GM18951 (cell line): ENCODE measurements around the gene GINM1.

Source experiments
- POLR2A ChIP-seq: IDR thresholded peaks from 4 replicates; pipeline ENCODE4 v1.6.1; 2011; ENCODE audit warnings: mild to moderate bottlenecking; ENCODE audit not compliant: insufficient read length, insufficient read depth; ENCODE audit errors: extremely low read depth
- in situ Hi-C: fragments of 300-500 bp; cut with MboI; formaldehyde crosslinking; loops from one replicate; pipeline ENCODE4 v1.12.0; 2022; ENCODE audit warnings: low sequenced_read_pairs, mixed read lengths, inconsistent platforms; ENCODE audit not compliant: unreplicated experiment

The GINM1 gene

DNA sequence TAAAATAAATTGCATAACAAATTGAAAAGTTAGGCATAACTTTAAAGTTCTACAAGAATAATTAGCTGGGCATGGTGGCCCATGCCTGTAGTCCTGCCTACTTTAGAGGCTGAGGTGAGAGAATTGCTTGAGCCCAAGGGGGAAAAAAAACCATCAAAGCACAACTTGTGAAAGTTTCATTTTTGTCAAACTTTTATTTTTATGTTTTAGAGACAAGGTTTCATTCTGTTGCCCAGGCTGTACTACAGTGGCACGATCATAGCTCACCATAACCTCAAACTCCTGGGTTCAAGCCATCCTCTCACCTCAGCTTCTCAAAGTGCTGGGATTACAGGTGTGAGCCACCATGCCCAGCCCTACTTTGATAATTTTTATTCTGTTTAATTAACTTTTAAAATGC is 68.1 kb downstream of the GINM1 start:
- in situ Hi-C loops: no loop called here

DNA sequence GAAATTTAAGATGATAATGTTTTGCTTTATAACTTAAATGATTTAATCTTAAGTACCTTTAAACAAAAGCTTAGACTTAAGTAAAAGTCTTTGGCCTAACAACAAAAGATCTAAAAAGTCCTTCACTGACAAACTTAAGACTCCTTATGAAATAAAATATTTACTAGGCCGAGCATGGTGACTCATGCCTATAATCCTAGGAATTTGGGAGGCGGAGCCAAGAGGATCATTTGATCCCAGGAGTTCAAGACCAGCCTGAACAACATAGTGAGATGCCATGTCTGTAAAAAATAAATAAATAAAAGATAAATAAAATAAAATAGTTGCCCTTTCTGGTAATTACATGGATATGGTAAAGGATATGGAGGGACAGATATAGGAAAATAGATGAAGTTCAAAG is 69.9 kb downstream of the GINM1 start:
- TF ChIP-seq POLR2A: no peak
- in situ Hi-C loops: no loop called here

More for the DNA sequence above, 68.1 kb downstream of the GINM1 start:
- no peak for TF ChIP-seq POLR2A
